Nephron progenitor cell (in vitro differentiated cells): ENCODE data around the gene MRPL41.
A peak's percentile ranks its signal among the peaks of the same experiment; 100 is the strongest.
"Not testable (repeated sequence)": the region's sequence is repeated elsewhere in the genome, so short reads cannot be mapped to it uniquely, and the experiment has no call there.

ENCODE experiments used
- DNase-seq: peaks from one replicate; pipeline ENCODE4 v3.0.0; 2021
- H3K27ac Mint-ChIP-seq: 2 replicates; pipeline ENCODE4 v1.8.0; 2021; ENCODE audit warnings: mild to moderate bottlenecking, moderate library complexity, mixed read lengths
- H3K27me3 Mint-ChIP-seq: 2 replicates; pipeline ENCODE4 v1.8.0; 2021; ENCODE audit warnings: mild to moderate bottlenecking, low read depth, mixed read lengths; ENCODE audit not compliant: poor library complexity
- H3K36me3 Mint-ChIP-seq: 2 replicates; pipeline ENCODE4 v1.8.0; 2021; ENCODE audit warnings: low read depth, mixed read lengths
- H3K4me1 Mint-ChIP-seq: 2 replicates; pipeline ENCODE4 v1.8.0; 2021; ENCODE audit warnings: mixed read lengths
- H3K4me3 Mint-ChIP-seq: 2 replicates; pipeline ENCODE4 v1.8.0; 2021; ENCODE audit warnings: mild to moderate bottlenecking, moderate library complexity, mixed read lengths
- H3K9me3 Mint-ChIP-seq: 2 replicates; pipeline ENCODE4 v1.8.0; 2021; ENCODE audit warnings: mild to moderate bottlenecking, moderate library complexity, mixed read lengths
- TF ChIP-seq, protein P1 (sequence below): fragments of 200-600 bp; sonication (generic); IDR thresholded peaks from 2 replicates; pipeline ENCODE4 v1.5.0; 2021; ENCODE audit warnings: antibody characterized with exemption

Gene MRPL41

DNA sequence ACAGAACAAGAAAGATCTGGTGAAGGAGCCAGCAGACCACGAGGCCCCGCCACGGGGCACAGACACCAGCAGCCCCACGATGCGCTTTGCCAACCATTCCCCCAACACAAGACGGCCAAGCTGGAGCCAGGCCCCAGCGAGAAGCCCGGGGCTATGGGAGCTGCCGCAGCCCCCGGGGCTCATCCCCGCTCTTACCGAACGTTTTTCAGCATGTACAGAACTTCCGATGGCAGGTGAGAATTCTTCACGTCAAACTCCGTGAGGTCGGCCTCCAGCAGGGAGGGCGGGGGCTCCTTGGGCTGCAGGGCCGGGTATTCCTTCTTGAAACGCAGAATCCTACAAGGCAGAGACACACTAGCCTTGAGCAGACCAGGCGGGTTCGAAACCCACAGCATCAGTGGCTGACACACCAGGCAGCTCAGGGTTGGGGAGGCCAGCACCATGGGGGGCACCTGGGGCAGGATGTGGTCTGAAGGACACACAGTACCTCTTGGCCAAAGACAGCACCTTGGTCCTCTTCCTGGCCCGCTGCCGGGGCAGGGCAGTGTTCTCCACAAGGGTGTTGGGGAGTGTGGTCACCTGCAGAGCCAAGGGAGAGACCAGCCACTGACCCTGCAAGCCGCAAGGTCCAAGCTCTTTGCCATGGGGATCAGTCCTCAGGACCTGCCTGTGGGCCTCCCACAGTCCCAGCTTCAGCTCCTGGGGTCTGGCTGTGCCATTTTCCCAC lies 8.3 kb upstream of the MRPL41 start:
- DNase-seq, result no peak
- Mint-ChIP-seq H3K4me1 (peaks cover 30% of the 10 kb centered on the region), H3K27me3 (peaks cover 6% of the 10 kb centered on the region), H3K4me3 (no peak overlapping the region), H3K36me3 (peaks cover 17% of the 10 kb centered on the region), H3K27ac (no peak overlapping the region), H3K9me3 (peaks cover 26% of the 10 kb centered on the region)
- TF ChIP-seq, protein P1, sequence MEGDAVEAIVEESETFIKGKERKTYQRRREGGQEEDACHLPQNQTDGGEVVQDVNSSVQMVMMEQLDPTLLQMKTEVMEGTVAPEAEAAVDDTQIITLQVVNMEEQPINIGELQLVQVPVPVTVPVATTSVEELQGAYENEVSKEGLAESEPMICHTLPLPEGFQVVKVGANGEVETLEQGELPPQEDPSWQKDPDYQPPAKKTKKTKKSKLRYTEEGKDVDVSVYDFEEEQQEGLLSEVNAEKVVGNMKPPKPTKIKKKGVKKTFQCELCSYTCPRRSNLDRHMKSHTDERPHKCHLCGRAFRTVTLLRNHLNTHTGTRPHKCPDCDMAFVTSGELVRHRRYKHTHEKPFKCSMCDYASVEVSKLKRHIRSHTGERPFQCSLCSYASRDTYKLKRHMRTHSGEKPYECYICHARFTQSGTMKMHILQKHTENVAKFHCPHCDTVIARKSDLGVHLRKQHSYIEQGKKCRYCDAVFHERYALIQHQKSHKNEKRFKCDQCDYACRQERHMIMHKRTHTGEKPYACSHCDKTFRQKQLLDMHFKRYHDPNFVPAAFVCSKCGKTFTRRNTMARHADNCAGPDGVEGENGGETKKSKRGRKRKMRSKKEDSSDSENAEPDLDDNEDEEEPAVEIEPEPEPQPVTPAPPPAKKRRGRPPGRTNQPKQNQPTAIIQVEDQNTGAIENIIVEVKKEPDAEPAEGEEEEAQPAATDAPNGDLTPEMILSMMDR, result no peak

DNA sequence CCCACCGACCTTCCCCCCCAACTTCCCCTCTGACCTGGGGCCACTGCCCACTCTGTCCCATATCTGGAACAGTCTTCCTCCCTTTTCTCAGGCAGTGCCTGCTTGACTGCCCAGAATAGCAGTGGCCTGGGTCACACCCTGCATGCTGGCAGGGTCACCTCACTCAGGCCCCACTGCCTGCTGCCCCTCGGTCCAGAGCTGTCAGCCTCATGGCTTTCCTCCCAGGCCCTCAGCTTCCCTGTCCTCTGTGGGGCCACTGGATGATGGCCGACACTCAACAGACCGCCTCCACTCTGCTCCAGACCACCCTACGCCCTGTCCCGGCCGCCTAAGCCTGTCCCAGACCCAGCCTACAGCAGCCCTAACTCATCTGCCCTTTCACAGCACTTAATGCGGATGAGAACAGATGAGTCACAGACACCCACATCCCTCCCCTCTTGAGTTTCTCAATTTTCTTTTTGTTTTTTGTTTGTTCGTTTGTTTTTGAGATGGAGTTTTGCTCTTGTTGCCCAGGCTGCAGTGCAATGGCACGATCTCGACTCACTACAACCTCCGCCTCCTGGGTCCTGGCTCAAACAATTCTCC lies 7.4 kb upstream of the MRPL41 start:
- Mint-ChIP-seq H3K4me3 (no peak overlapping the region), H3K36me3 (peaks cover 17% of the 10 kb centered on the region), H3K4me1 (peaks cover 35% of the 10 kb centered on the region), H3K27me3 (peaks cover 9% of the 10 kb centered on the region), H3K27ac (peak overlapping the region; percentile 48), H3K9me3 (peaks cover 26% of the 10 kb centered on the region)
- no peak for DNase-seq
- TF ChIP-seq, protein P1, result no peak

DNA sequence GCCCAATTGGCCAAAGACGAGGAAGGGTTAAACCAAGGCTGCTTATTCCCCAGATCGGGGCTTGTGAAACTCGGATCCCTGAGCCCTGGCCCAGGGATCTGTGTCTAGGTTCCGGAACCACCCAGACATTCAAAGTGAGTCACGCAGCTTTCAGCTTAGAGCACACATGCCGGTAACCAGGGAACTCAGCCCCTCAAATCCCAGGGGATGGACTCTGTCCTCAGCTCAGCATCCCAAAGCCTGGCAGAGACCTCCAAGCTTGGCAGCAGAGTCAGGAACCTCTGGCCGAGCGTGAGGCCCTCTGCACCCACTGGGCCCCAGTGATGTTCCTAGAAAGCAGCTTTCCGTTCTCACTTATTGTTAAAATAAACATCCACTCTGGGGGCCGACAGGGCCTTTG lies 6.6 kb upstream of the MRPL41 start:
- Mint-ChIP-seq H3K4me3 (no peak overlapping the region), H3K9me3 (peaks cover 26% of the 10 kb centered on the region), H3K27me3 (peaks cover 9% of the 10 kb centered on the region), H3K4me1 (peaks cover 41% of the 10 kb centered on the region), H3K36me3 (peaks cover 17% of the 10 kb centered on the region), H3K27ac (no peak overlapping the region)
- TF ChIP-seq, protein P1, result no peak
- no peak for DNase-seq

DNA sequence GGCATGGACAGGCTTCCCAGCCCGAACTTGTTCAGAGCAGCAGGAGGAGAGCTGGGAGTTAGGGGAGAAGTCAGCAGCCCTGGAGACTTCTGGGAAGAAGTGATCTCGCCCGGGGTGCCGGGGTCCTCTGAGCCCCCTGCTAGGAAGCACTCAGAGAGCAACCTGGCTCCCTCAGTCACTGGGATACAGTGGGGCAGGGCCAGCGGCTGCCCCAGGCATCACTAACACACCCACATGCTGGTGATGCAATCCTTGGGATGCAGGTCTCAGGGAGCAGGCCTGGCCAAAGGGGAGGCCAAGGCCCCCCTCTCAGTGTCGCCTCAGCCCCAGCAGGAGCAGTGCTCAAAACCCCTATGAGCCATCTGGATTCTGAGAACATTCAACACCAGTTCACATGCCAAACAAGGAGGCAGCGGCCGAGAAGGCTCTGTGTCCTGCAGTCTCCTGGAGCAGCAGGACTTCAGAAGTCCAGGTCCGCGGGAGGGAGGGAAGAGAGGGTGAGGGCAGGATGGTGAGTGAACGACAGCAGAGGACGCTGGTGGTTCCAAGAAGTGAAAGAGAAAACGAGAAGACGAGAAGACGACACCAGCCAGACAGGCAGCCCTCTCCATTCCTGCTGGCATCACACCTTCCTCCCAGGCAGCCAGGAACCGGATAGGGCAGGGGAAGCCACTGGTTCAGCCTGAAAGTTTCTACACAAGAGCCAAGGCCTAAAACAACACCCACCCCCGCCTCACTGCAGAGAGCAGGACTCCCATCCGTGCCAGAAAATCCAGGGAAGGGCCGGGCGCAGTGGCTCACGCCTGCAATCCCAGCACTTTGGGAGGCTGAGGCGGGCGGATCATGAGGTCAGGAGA lies 3.8 kb upstream of the MRPL41 start:
- H3K4me3 Mint-ChIP-seq, result peak overlapping the region; percentile 8
- H3K36me3 Mint-ChIP-seq, result peaks cover 21% of the 10 kb centered on the region
- DNase-seq, result no peak
- H3K27ac Mint-ChIP-seq, result no peak overlapping the region
- peaks cover 26% of the 10 kb centered on the region for H3K9me3 Mint-ChIP-seq
- TF ChIP-seq, protein P1, result no peak
- peaks cover 32% of the 10 kb centered on the region for H3K4me1 Mint-ChIP-seq
- peaks cover 4% of the 10 kb centered on the region for H3K27me3 Mint-ChIP-seq

DNA sequence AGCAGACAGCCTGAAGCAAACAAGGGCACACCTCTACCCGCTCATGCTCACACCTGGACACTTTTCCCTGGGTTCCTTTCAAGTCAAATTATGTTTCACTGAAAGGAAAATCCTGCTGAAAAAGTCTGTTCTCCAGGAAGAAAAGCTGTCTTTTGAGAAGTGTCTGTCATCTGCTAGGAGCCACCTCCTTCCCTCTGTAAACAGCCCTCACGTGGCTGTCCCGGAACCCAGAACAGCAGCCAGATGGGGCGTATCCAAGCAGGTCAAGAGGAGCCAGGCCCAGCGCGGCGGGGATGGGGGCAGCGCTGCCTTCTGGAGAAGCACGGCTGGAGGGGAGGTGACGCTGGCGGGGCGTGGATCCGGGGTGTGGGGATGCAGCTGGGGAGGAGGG lies 1.5 kb upstream of the MRPL41 start, which contains the start of gene PNPLA7:
Gene PNPLA7, minus strand, starts transcription at position 172 of the 391 bp plus-strand sequence. CDS start 205 bp downstream, outside the sequence.
- Mint-ChIP-seq H3K27me3 (peaks cover 4% of the 10 kb centered on the region), H3K4me3 (peak within 1 kb of the TSS; percentile 82), H3K36me3 (peaks cover 33% of the 10 kb centered on the region), H3K27ac (peak within 1 kb of the TSS; percentile 54), H3K9me3 (peaks cover 26% of the 10 kb centered on the region), H3K4me1 (peaks cover 25% of the 10 kb centered on the region)
- DNase-seq, result peak; percentile 74
- TF ChIP-seq, protein P1, result no peak

GRCh38 chr9:137550958-137551263 lies 768 bp upstream of the MRPL41 start:
- H3K4me3 Mint-ChIP-seq, result peak overlapping the region; percentile 62
- DNase-seq, result not testable (repeated sequence)

More at GRCh38 chr9:137550958-137551263, 768 bp upstream of the MRPL41 start:
- Mint-ChIP-seq H3K36me3 (peaks cover 38% of the 10 kb centered on the region), H3K4me1 (peaks cover 25% of the 10 kb centered on the region), H3K9me3 (peaks cover 22% of the 10 kb centered on the region)
- H3K27ac Mint-ChIP-seq, H3K27me3 Mint-ChIP-seq: not testable (repeated sequence)
